ENCODE results near the gene RTL1. TPM values are rescaled to one million over a fixed set of nuclear protein-coding genes. Genes with fewer than 3 reads are reported as not detected.

Gene RTL1
- total RNA-seq, 4 donors from 2014 or later: not detected

GRCh38 chr14:100878271-100879146, 25.0 kb downstream of the RTL1 start:
- Histone ChIP-seq H3K27me3 (no peaks in the 10 kb centered on the region), H3K4me3 (no peak overlapping the region), H3K27ac (no peak overlapping the region), H3K4me1 (no peaks in the 10 kb centered on the region), H3K36me3 (no peaks in the 10 kb centered on the region), H3K9me3 (no peaks in the 10 kb centered on the region)
- no peak for TF ChIP-seq POLR2A (IDR thresholded peaks at IDR 0.05)
- TF ChIP-seq EP300 (IDR thresholded peaks at IDR 0.05; ENCODE audit: low read depth): no peak
- TF ChIP-seq CTCF (IDR thresholded peaks at IDR 0.05): no peak
- no peak for TF ChIP-seq POLR2AphosphoS5 (IDR thresholded peaks at IDR 0.05)
- intact Hi-C loops (cut with DNase I; ENCODE audit: low total_unique reads): no loop called here
- in situ Hi-C loops (cut with MboI; ENCODE audit: low pct_ligation_motif_present in 1 of 4, low pct_unique_long_range_greater_than_20kb in 1 of 4, low sequenced_read_pairs in 3 of 4): no loop called here
- DNase-seq: no peak
- 72% methylated on average over 8 of the region's 11 CpGs; no CpG with 5 or more reads in 1 of the 2 donors for WGBS, 2 donors (ENCODE audit: low coverage in 1 of 2)

DNA sequence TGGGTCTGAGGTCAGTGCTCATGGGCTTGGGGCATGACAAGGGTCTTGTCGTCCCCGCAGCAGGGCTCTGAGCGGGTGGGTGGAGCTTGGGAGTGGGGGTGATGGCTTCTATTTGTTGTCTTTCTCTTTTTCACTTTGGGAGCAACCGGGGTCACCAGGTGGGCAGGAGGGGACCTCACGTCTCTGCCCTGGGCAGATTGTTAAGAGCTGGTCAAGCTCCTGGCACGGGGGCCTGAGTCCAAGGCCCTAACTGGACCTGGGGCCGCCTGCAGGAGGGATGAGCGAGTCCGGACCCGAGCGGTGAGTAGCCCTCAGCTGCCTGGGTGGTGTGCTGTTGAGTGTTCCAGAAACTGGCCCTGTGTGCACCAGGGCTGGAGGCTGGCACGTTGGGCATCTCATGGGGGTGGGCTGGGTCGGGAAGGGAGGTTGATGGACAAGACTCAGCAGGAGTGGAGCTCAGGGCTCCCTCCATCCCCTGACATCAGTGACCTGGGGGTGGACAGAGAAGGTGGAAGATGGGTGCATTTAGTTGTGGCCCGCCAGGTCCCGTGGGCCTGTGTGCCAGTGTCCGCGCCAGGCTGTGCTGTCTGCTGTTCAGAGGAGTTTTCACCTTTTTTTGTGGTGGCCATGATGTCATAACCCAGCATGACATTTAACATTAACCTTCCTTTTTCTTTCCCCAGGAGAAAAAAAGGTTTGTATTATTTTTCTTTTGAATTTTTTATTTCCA, 27.5 kb downstream of the RTL1 start:
- no peaks in the 10 kb centered on the region for H3K9me3 ChIP-seq
- intact Hi-C loops (cut with DNase I; ENCODE audit: low total_unique reads): no loop called here

DNA sequence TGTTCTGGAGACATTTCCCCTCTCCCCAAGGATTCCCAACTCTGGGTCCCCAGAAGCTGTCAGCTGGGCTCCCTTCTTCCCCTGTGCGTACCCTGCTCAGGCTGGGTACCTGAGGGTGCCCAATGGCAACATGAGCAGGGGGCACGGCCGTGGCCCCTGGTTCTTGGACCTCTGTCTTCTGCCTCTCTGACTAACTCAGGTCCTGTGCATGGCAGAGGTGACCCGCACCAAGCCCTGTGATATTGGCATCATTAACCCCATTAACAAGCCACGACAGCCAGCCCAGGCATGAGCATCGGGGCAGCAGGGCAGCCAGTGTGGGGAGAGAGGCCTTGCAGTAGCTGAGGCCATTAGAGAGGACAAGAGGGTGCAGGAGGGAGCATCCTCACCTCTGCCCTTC, 28.4 kb downstream of the RTL1 start:
- in situ Hi-C loops (cut with MboI; ENCODE audit: low pct_ligation_motif_present in 1 of 4, low pct_unique_long_range_greater_than_20kb in 1 of 4, low sequenced_read_pairs in 3 of 4): no loop called here
- H3K27me3 ChIP-seq: no peaks in the 10 kb centered on the region
- H3K4me1 ChIP-seq: no peaks in the 10 kb centered on the region
- TF ChIP-seq EP300 (IDR thresholded peaks at IDR 0.05; ENCODE audit: low read depth) (no peak), POLR2AphosphoS5 (IDR thresholded peaks at IDR 0.05) (no peak), CTCF (IDR thresholded peaks at IDR 0.05) (no peak), POLR2A (IDR thresholded peaks at IDR 0.05) (no peak)
- H3K36me3 ChIP-seq: no peaks in the 10 kb centered on the region
- no peak for DNase-seq
- no peaks in the 10 kb centered on the region for H3K9me3 ChIP-seq
- no peak overlapping the region for H3K4me3 ChIP-seq
- H3K27ac ChIP-seq: no peak overlapping the region
- intact Hi-C loops (cut with DNase I; ENCODE audit: low total_unique reads): no loop called here
- WGBS, 2 donors (ENCODE audit: low coverage in 1 of 2): 96% methylated on average over 6 of the region's 6 CpGs; no CpG with 5 or more reads in 1 of the 2 donors

More for the DNA sequence above, 27.5 kb downstream of the RTL1 start:
- Histone ChIP-seq H3K27me3 (no peaks in the 10 kb centered on the region), H3K4me3 (no peak overlapping the region), H3K36me3 (no peaks in the 10 kb centered on the region), H3K4me1 (no peaks in the 10 kb centered on the region), H3K27ac (no peak overlapping the region)
- TF ChIP-seq EP300 (IDR thresholded peaks at IDR 0.05; ENCODE audit: low read depth): no peak
- no peak for TF ChIP-seq POLR2AphosphoS5 (IDR thresholded peaks at IDR 0.05)
- no peak for TF ChIP-seq POLR2A (IDR thresholded peaks at IDR 0.05)
- TF ChIP-seq CTCF (IDR thresholded peaks at IDR 0.05): no peak
- DNase-seq: no peak
- in situ Hi-C loops (cut with MboI; ENCODE audit: low pct_ligation_motif_present in 1 of 4, low pct_unique_long_range_greater_than_20kb in 1 of 4, low sequenced_read_pairs in 3 of 4): no loop called here
- 80 to 88% methylated on average over 1 to 15 of the region's 17 CpGs for WGBS, 2 donors (ENCODE audit: low coverage in 1 of 2)

DNA sequence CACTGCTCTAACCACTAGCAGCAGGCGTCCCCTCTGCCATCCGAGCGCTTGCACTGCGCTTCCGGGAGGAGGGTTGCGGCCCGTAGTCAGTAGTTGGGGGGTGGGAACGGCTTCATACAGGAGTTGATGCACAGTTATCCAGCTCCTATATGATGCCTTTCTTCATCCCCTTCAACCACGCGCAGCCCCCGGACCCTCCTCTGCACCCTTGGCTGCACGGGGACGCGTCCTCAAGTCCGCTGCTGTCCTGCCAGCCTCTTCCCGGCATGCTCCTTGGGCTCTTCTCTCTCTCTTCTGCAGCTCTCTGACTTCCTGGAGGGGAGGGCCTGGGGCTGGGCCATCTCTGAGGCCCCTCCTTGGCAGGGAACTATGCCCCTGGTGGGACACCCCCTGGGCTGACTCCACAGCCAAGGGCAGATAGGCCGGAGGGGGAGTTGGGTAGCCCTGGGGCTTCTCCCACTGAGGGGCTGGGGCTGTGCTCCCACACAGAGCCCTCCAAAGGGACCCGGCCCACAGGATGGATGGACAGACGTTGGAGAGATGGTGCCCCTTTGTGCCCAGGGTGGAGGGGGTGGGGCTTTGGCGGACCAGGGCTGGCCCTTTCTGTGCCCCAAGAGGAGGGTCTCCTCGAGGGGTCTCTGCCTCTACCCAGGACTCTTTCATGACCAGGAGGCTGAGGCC, 29.0 kb downstream of the RTL1 start:
- Histone ChIP-seq H3K4me3 (no peak overlapping the region), H3K27ac (no peak overlapping the region), H3K36me3 (no peaks in the 10 kb centered on the region), H3K4me1 (no peaks in the 10 kb centered on the region), H3K27me3 (no peaks in the 10 kb centered on the region), H3K9me3 (no peaks in the 10 kb centered on the region)
- no peak for DNase-seq
- in situ Hi-C loops (cut with MboI; ENCODE audit: low pct_ligation_motif_present in 1 of 4, low pct_unique_long_range_greater_than_20kb in 1 of 4, low sequenced_read_pairs in 3 of 4): loop anchor here in 1 of 4 donors (25.0 kb wide), 1 partner anchor 363 kb away; no protein-coding TSS in a partner anchor
- no peak for TF ChIP-seq POLR2AphosphoS5 (IDR thresholded peaks at IDR 0.05)
- no peak for TF ChIP-seq EP300 (IDR thresholded peaks at IDR 0.05; ENCODE audit: low read depth)
- TF ChIP-seq CTCF (IDR thresholded peaks at IDR 0.05): no peak
- TF ChIP-seq POLR2A (IDR thresholded peaks at IDR 0.05): no peak
- 83% methylated on average over 21 of the region's 21 CpGs; no CpG with 5 or more reads in 1 of the 2 donors for WGBS, 2 donors (ENCODE audit: low coverage in 1 of 2)
- intact Hi-C loops (cut with DNase I; ENCODE audit: low total_unique reads): no loop called here

Data from transverse colon (tissue), 4 donors.